Neuronal stem cell (in vitro differentiated cells): ENCODE data around the gene TMEM208.
A peak's percentile ranks its signal among the peaks of the same experiment; 100 is the strongest.

Source experiments
- DNase-seq: peaks from one replicate; pipeline ENCODE4 v3.0.0-alpha.2; 2013; ENCODE audit warnings: low spot score
- H2AFZ ChIP-seq: one replicate; pipeline ENCODE4 v1.6.1; 2013; ENCODE audit warnings: mild to moderate bottlenecking, low read length, inconsistent platforms
- H2AK5ac ChIP-seq: 2 replicates; pipeline ENCODE4 v1.6.1; 2013; ENCODE audit warnings: low read depth, mild to moderate bottlenecking, inconsistent platforms, low read length, moderate library complexity, mixed read lengths
- H2BK120ac ChIP-seq: 2 replicates; pipeline ENCODE4 v1.6.1; 2013; ENCODE audit warnings: low read depth, mild to moderate bottlenecking, inconsistent platforms, low read length, moderate library complexity, mixed read lengths
- H2BK12ac ChIP-seq: one replicate; pipeline ENCODE4 v1.6.1; 2013; ENCODE audit warnings: low read length, inconsistent platforms
- H2BK15ac ChIP-seq: 2 replicates; pipeline ENCODE4 v1.6.1; 2013; ENCODE audit warnings: mild to moderate bottlenecking, low read length, inconsistent platforms, mixed read lengths
- H2BK5ac ChIP-seq: one replicate; pipeline ENCODE4 v1.6.1; 2013; ENCODE audit warnings: inconsistent platforms, mild to moderate bottlenecking, low read length, moderate library complexity
- H3K14ac ChIP-seq: one replicate; pipeline ENCODE4 v1.6.1; 2013; ENCODE audit warnings: low read length, inconsistent platforms
- H3K18ac ChIP-seq: 2 replicates; pipeline ENCODE4 v1.6.1; 2013; ENCODE audit warnings: low read length, inconsistent platforms
- H3K23ac ChIP-seq: 2 replicates; pipeline ENCODE4 v1.6.1; 2013; ENCODE audit warnings: low read depth, mild to moderate bottlenecking, mixed read lengths, low read length, inconsistent platforms; ENCODE audit not compliant: poor library complexity
- H3K27ac ChIP-seq: replicated peaks from 3 replicates; pipeline ENCODE4 v1.5.1; 2013; ENCODE audit warnings: low read length, inconsistent platforms
- H3K27me3 ChIP-seq, 3 experiments: 2 replicates each; pipeline ENCODE4 v1.6.1; 2013; ENCODE audit warnings: low read length in 3 of 3, mild to moderate bottlenecking in 2 of 3, inconsistent platforms in 1 of 3, low read depth in 1 of 3, mixed read lengths in 1 of 3, moderate library complexity in 1 of 3; ENCODE audit not compliant: control insufficient read depth in 3 of 3, insufficient read depth in 3 of 3
- H3K36me3 ChIP-seq, 2 donors: replicated peaks in 1 of 2; 2 replicates each; pipeline ENCODE4 v1.6.1; 2013; ENCODE audit warnings: low read length in 2 of 2; ENCODE audit not compliant: control insufficient read depth in 2 of 2, insufficient read depth in 2 of 2
- H3K4ac ChIP-seq: 2 replicates; pipeline ENCODE4 v1.6.1; 2013; ENCODE audit warnings: inconsistent platforms, mild to moderate bottlenecking, low read length, moderate library complexity
- H3K4me1 ChIP-seq, 2 donors: 1 replicate in 1 of 2; 2 replicates in 1 of 2; pipeline ENCODE4 v1.6.1; 2013; ENCODE audit warnings: low read length in 2 of 2, low read depth in 1 of 2; ENCODE audit not compliant: control insufficient read depth in 2 of 2, insufficient read depth in 1 of 2
- H3K4me2 ChIP-seq: one replicate; pipeline ENCODE4 v1.6.1; 2013; ENCODE audit warnings: mild to moderate bottlenecking, low read length, inconsistent platforms; ENCODE audit not compliant: insufficient read depth, poor library complexity, severe bottlenecking
- H3K4me3 ChIP-seq, 2 donors: 2 replicates each; pipeline ENCODE4 v1.5.1; 2013; ENCODE audit warnings: low read length in 2 of 2, mild to moderate bottlenecking in 2 of 2, inconsistent platforms in 1 of 2, moderate library complexity in 1 of 2
- H3K79me1 ChIP-seq: one replicate; pipeline ENCODE4 v1.6.1; 2013; ENCODE audit warnings: low read depth, mild to moderate bottlenecking, inconsistent platforms, low read length, moderate library complexity
- H3K9ac ChIP-seq: one replicate; pipeline ENCODE4 v1.6.1; 2013; ENCODE audit warnings: mild to moderate bottlenecking, low read depth, low read length, inconsistent platforms; ENCODE audit not compliant: poor library complexity
- H3K9me3 ChIP-seq, 2 donors: replicated peaks in 1 of 2; 2 replicates each; pipeline versions ENCODE3 to v1.6.1; 2013; ENCODE audit warnings: low read length in 2 of 2, mild to moderate bottlenecking in 2 of 2, inconsistent platforms in 1 of 2, low read depth in 1 of 2, mixed read lengths in 1 of 2, moderate library complexity in 1 of 2; ENCODE audit not compliant: control insufficient read depth in 2 of 2, insufficient read depth in 1 of 2
- H4K8ac ChIP-seq: one replicate; pipeline ENCODE4 v1.6.1; 2013; ENCODE audit warnings: low read depth, mild to moderate bottlenecking, inconsistent platforms, low read length, moderate library complexity
- H4K91ac ChIP-seq: one replicate; pipeline ENCODE4 v1.6.1; 2013; ENCODE audit warnings: low read length, low read depth, mild to moderate bottlenecking, inconsistent platforms; ENCODE audit not compliant: poor library complexity
- WGBS, 2 donors: extraction: QIAGEN DNeasy Blood & Tissue Kit; methylation state at CpG; one replicate each; pipeline ENCODE4 v1.1.7; 2013; ENCODE audit warnings: missing lambda C conversion rate in 2 of 2, mixed read lengths in 1 of 2; ENCODE audit not compliant: insufficient read length in 2 of 2, insufficient replicate concordance in 1 of 2; ENCODE audit errors: extremely low coverage in 2 of 2; 5-methylcytosine and 5-hydroxymethylcytosine counted together

TMEM208 gene

DNA sequence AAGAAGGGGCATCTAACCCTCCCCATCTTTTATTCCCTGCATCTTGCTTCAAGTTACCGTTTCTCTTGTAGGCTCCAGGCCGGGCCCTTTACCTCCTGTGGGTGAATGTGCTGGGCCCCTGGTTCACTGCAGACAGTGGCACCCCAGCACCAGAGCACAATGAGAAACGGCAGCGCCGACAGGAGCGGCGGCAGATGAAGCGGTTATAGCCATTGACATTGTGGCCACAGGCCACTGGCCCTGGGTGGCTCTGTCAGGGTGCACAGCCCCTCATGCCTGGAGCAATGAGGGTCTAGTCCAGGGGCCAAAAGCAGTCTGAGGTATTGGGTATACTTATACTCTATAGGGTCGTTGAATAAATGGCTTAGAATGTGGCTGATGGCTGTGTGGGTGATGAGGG is 2.0 kb downstream of the TMEM208 start:
- Histone ChIP-seq H2AFZ (no peak overlapping the region), H3K9ac (no peak overlapping the region), H3K23ac (no peak overlapping the region), H3K36me3 (peaks cover 31 to 54% of the 10 kb centered on the region in 2 donors), H3K27ac (no peak overlapping the region), H3K4me1 (peaks cover 10 to 13% of the 10 kb centered on the region in 2 donors), H3K9me3 (no peaks in the 10 kb centered on the region), H2AK5ac (no peak overlapping the region), H3K4me2 (no peak overlapping the region), H3K4me3 (no peak overlapping the region), H3K4ac (no peak overlapping the region), H2BK120ac (no peak overlapping the region), H4K8ac (no peak overlapping the region), H3K27me3 (peaks cover 0 to 2% (median 0%) of the 10 kb centered on the region in 3 experiments), H2BK12ac (no peak overlapping the region), H3K79me1 (peaks cover 7% of the 10 kb centered on the region), H3K18ac (no peak overlapping the region), H4K91ac (no peak overlapping the region), H2BK5ac (no peak overlapping the region), H3K14ac (no peak overlapping the region), H2BK15ac (no peak overlapping the region)
- no CpG with 5 or more reads among the region's 9 CpGs for WGBS, 2 donors
- no peak for DNase-seq

DNA sequence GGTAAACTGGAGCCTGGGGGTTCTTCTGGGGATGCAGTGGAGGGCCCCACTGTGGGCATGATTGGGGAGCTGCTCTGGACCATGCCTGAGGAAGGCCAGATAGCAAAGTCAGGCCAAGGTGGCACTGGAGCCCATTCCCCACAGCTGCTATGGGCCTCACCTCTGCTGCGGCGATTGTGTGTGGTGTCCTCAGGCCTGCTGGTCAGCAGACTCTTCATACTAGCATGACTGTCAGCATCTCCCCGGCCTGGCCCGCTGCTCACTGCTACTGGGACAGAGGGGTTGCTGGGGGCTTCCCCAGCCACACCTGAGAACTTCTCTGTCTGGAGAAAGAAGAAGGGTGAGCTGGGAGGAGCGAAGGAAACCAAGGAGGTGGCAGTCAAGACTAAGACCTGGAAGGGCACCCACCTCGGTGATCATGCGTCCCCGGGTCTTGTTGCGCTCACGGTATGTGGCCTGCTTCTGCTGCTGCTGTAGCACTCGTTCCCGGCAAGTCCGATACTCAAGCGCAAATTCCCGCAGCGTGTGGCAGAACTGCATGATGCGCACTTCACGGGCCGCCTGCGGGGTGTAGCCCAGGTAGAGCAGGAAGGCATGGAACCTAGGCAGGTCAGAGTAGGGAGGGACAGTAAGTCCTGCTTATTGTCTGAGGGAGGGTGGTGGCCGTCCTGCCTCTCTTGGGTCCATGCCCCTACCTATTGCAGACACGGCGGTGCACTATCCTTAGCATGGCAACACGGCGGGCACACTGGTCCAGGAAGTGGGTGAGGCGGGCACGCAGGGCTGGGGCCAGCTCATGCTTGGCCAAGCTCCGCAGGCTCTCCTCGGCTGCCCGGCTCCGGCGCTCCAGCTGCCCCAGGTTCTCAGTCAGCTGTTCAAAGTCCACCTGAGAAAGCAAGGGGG is 3.2 kb downstream of the TMEM208 start:
- no peaks in the 10 kb centered on the region for H3K9me3 ChIP-seq
- no peak overlapping the region for H3K27ac ChIP-seq
- no peak overlapping the region for H3K4ac ChIP-seq
- H3K18ac ChIP-seq = no peak overlapping the region
- peaks cover 31 to 63% of the 10 kb centered on the region in 2 donors for H3K36me3 ChIP-seq
- peaks cover 0 to 2% (median 0%) of the 10 kb centered on the region in 3 experiments for H3K27me3 ChIP-seq
- H3K79me1 ChIP-seq = peaks cover 7% of the 10 kb centered on the region
- H4K8ac ChIP-seq = peak overlapping the region; percentile 49
- no peak overlapping the region for H3K4me3 ChIP-seq
- H3K14ac ChIP-seq = no peak overlapping the region
- H3K4me2 ChIP-seq = no peak overlapping the region
- WGBS, 2 donors = no CpG with 5 or more reads among the region's 32 CpGs
- DNase-seq = no peak
- H2AK5ac ChIP-seq = no peak overlapping the region
- H3K23ac ChIP-seq = peak overlapping the region; percentile 61
- no peak overlapping the region for H2BK15ac ChIP-seq
- no peak overlapping the region for H2BK120ac ChIP-seq
- H2AFZ ChIP-seq = no peak overlapping the region
- H2BK5ac ChIP-seq = no peak overlapping the region
- H4K91ac ChIP-seq = no peak overlapping the region
- H3K4me1 ChIP-seq = peaks cover 10 to 13% of the 10 kb centered on the region in 2 donors
- no peak overlapping the region for H3K9ac ChIP-seq
- no peak overlapping the region for H2BK12ac ChIP-seq

GRCh38 chr16:67230809-67231660 is 4.1 kb downstream of the TMEM208 start:
- H4K91ac ChIP-seq = no peak overlapping the region
- H2AFZ ChIP-seq = no peak overlapping the region
- H3K27ac ChIP-seq = no peak overlapping the region
- no peak overlapping the region for H2BK15ac ChIP-seq
- no peak overlapping the region for H2BK5ac ChIP-seq
- no peaks in the 10 kb centered on the region for H3K9me3 ChIP-seq
- H3K23ac ChIP-seq = no peak overlapping the region
- peaks cover 33 to 71% of the 10 kb centered on the region in 2 donors for H3K36me3 ChIP-seq
- H3K4me2 ChIP-seq = no peak overlapping the region
- H2BK120ac ChIP-seq = no peak overlapping the region
- H4K8ac ChIP-seq = no peak overlapping the region
- no peak overlapping the region for H2BK12ac ChIP-seq
- H3K4me3 ChIP-seq = peak overlapping the region in 1 of 2 donors; percentile 15
- no CpG with 5 or more reads among the region's 12 CpGs for WGBS, 2 donors
- H2AK5ac ChIP-seq = no peak overlapping the region
- H3K18ac ChIP-seq = no peak overlapping the region
- no peak overlapping the region for H3K9ac ChIP-seq
- DNase-seq = no peak
- no peak overlapping the region for H3K4ac ChIP-seq
- H3K27me3 ChIP-seq = no peaks in the 10 kb centered on the region
- H3K4me1 ChIP-seq = peaks cover 9 to 10% of the 10 kb centered on the region in 2 donors
- H3K79me1 ChIP-seq = peaks cover 7% of the 10 kb centered on the region
- H3K14ac ChIP-seq = no peak overlapping the region

- H2BK120ac ChIP-seq = no peak overlapping the region
- no peak overlapping the region for H3K4me3 ChIP-seq
- H3K14ac ChIP-seq = no peak overlapping the region
- no peak overlapping the region for H3K23ac ChIP-seq
- no peak overlapping the region for H2BK12ac ChIP-seq
- WGBS, 2 donors = no CpG with 5 or more reads among the region's 7 CpGs
- H3K27me3 ChIP-seq = no peaks in the 10 kb centered on the region
- DNase-seq = no peak
- H3K4me1 ChIP-seq = peaks cover 0 to 6% of the 10 kb centered on the region in 2 donors
- no peak overlapping the region for H3K27ac ChIP-seq
- no peak overlapping the region for H3K18ac ChIP-seq
- H2BK5ac ChIP-seq = no peak overlapping the region
- H3K4ac ChIP-seq = no peak overlapping the region
- H3K4me2 ChIP-seq = no peak overlapping the region
- no peak overlapping the region for H4K8ac ChIP-seq
- no peaks in the 10 kb centered on the region for H3K9me3 ChIP-seq
- H4K91ac ChIP-seq = no peak overlapping the region
- no peaks in the 10 kb centered on the region for H3K79me1 ChIP-seq
- peaks cover 38 to 88% of the 10 kb centered on the region in 2 donors for H3K36me3 ChIP-seq
- no peak overlapping the region for H2AFZ ChIP-seq
- no peak overlapping the region for H3K9ac ChIP-seq
- no peak overlapping the region for H2AK5ac ChIP-seq
- no peak overlapping the region for H2BK15ac ChIP-seq
These were observed 6.7 kb downstream of the TMEM208 start for GRCh38 chr16:67233596-67233995.
